HG03045 (cell line): ENCODE data around the gene PLAGL2.
"Not testable (repeated sequence)": the region's sequence is repeated elsewhere in the genome, so short reads cannot be mapped to it uniquely, and the experiment has no call there.

Experiments used
- ATAC-seq: cut with Tn5 transposase; IDR thresholded peaks from one replicate; pipeline ENCODE4 v1.9.1; 2021; ENCODE audit warnings: mild to moderate bottlenecking, moderate library complexity; ENCODE audit not compliant: unreplicated experiment

PLAGL2 gene

DNA sequence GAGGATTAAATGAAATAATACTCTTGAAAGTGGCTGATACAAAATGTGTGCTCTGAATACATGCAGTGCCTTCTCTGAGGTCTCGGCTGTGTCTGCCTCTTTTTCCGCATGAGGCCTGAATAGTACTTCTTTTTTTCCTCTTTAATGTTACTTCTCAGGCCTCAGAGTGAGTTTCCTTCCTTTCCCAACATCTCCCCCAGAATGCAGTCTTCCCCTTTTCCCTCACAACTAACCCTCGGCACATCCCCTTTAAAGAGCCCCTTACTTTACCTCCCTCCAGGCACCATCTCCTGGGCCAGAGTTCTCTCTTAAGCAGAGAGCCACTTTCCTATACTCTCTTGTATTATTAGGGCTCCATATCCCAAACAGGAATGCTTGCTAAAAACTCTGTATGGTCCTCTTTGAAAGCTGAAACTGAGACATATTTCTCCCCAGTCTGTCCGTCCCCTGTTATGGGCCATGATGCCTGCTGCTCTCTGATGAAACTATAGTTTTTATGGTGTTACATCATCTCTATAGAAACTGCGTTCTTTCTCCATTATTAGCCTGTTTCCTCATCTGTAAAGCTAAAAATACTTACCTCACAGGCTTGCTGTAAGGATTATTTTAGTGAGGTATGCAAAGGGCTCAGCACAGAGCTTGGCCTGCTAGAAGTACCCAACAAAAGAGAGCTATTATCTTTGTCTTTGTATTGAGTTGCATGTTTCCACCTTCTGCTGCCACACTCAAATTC is 2.3 kb downstream of the PLAGL2 start:
- no peak for ATAC-seq

DNA sequence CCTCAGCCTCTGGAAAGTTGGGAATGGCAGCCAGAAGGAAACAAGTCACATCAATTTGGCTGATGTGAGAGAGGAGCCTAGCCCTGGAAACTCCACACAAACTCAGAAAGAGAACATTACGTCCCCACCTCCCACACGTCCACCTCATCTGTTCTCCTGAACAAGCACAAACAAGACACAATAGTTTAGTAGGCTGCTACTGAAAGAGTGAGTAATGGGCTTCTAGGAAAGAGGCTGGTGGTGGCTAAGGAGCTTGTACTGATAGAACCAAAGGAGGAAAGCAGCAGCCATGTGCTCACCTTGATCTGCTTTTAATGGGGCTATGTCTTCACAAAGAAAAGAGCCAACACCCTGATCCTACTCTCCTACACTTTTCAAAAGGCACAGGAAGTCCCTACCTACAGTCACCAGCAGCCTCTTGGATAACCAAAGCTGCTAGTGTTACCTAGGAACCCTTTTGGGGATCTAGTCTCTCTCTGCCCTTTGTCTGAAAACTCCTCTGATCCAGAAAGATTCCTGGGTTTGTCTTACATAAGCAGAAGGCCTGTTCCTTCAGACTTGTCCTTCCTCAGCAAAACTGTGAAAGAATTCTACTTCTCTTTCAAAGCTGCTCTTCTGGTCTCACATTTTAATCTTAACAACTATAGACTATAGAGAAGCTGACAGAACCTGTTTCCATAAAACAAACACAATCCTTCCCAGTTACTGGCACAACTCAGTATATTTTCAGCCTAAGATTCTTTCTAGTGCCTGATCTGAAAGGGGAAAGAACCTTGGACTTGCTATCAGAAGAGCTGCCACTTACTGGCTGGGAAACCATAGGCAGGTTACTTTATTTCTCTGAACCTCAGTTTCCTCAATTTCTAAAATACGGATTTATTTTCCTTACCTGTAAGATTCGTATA is 3.1 kb downstream of the PLAGL2 start:
- no peak for ATAC-seq

DNA sequence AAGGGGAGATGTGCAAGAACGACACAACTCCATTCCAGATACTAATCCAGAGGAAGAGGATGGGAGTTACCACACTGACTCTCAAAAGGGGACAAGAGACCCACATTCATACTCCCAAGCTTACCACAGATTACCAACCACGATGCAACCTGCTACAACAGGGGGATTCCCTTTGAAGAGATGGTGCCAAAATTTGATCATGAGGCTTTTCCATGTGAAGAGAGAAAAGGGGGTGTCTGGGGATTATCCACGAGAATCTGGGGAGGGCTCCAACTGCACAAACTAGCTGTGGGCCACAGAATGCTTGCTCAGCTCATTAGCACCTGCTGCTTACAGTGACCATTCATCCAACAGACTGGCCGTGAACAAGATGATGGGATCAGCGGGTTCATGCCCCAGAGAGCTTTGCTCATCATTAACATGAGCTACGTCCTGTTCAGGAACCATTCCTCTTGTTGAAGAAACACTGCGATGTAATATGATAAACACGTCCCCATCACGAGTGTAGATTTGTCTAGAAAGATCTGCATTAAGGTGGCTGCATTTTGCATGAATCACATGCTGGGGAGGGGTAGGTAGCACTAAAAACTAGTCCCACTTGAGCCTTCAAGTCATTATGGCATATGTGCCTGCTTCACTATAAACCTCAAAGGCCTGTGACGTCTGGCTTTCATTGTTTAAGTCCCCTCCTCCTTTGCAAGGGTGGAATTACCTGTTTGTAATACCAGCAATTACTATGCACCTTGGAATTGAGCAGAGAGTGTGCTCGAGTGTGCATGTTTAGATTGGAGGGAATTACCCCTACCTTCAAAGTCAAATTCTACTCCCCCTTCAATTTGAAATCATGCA is 4.0 kb downstream of the PLAGL2 start:
- ATAC-seq: no peak

DNA sequence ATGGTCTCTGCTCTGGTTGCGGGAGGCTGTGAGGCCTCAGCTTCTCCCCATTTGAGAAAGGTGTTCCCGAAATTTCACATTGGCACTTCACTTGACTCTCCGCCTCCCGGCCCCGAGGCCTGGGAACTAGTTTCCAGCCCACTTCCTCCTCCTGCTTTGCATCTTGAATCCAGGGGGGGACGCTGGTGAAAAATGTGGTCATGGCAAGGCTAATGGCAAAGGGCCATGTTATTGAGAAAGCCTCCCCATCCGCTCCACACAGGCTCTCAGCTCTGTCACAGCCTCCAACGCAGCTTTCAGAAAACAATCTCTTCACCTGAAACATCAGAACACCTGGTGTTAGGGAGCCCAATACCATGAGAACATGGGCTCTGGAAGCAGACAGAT is 5.6 kb downstream of the PLAGL2 start:
- no peak for ATAC-seq

DNA sequence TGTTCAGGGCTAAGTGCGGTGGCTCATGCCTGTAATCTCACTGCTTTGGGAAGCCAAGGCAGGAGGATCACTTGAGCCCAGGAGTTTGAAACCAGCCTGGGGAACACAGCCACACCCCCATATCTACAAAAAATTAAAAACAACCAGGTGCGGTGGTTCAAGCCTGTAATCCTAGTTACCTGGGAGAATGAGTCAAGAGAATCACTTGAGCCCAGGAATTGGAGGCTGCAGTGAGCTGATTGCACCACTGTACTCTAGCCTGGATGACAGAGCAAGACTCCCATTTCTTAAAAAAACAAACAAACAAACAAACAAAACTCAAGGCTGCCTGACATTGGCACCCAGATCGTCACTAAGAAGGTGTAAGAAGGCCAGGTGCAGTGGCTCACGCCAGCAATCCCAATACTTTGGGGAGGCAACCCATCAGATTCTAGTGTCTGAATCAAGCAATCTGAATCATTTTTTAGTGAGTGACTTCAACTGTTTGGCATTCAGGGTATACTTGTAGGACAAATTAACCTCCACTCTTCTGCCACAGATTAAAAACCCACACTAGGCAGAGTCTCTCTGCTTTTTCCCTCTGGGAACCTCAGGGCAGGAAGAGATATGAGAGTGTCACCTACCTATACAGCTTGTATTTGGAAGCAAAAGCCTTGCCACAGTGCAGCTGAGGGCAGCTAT is 6.1 kb downstream of the PLAGL2 start:
- ATAC-seq: no peak

DNA sequence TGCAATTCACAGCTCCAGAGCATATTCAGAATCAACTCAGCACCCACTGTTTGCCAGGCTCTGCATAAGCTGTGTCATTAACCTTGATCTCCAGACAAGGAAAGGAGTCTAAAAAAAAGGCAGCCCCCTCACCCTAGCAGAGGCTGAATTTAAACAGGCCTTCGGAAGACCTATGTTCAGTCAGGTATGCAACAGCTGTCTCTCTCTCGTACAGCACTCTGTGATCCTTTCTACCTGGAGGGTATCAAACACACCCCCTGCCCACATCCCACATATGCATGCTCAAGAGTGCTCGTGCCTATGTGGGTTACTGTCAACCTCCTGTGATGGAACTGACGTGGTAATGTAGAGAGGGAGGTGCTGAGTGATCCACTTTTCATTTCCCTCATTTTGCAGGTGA is 8.5 kb downstream of the PLAGL2 start:
- no peak for ATAC-seq

DNA sequence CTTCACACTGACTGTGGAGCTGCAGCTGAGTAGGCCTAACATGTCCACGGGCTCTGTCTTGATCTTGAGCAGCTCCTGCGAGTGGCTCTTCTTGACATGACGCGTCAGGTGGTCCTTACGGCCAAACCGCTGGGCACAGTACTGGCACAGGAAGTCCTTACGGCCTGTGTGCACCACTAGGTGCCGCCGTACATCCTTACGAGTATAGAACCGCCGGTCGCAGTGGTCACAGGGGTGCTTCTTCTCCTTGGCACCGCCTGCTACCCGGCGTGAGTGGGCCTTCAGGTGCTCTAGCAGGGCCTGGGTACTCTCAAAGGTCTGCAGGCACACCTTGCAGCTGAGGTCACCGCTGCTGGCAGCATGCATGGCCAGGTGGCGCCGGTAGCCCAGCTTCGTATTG is 10.4 kb downstream of the PLAGL2 start:
- ATAC-seq: not testable (repeated sequence)

DNA sequence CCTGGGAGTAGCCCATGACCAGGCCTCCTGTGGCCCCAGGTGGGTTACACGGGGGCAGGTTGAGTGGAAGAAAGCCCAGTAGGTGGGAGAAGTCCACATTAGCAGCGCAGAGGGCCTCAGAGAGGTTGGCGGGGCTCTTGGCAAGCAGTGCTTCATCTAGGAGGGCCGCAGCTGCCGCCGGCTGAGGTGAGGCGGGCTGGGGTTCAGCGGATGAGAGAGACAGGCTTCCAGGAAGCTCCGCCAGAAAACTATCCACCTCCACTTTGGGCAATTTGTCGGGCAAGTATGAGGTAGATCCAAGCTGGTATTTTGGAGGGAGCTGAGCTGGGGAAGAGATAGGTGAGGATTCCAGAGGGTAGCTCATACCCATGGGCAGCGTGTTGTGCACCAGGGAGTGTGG is 10.9 kb downstream of the PLAGL2 start:
- ATAC-seq: not testable (repeated sequence)

DNA sequence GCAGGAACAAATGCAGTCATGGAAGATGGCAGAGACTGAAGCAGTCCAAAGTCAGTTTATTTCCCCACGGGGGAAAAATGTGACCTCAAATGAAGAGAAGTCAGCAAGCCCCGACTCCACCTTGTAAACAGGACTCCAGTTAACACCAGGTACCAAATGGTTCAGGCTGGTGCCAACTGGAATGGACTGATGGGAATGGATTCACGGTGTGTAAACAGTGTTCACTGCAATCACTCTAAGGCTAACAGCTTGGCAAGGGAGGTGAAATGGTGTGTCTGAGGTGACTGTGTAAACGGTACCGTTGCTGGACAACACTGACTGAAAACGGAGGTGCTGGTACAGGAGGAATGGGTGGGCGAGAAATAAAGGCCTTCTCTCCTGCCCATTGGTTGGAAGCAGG is 12.0 kb downstream of the PLAGL2 start:
- ATAC-seq: no peak

DNA sequence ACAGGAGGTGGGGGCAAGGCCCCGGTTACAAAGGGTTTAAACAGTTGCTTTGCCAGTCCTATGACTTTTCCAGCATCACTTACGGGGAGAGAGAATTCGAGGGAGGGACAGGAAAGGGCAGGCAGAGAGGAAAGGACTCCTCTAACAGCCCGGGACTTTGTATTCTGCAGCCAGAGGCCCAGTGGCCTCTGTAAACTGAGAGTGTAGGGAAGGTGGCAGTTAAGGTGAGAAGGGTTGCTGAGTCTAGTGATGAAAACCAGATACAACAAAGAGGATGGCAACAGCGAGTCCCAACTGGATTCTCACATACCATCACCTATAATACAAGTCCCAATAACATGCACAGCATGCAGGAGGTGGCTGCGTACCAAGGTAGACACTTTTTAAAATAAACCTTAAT is 13.5 kb downstream of the PLAGL2 start:
- no peak for ATAC-seq

DNA sequence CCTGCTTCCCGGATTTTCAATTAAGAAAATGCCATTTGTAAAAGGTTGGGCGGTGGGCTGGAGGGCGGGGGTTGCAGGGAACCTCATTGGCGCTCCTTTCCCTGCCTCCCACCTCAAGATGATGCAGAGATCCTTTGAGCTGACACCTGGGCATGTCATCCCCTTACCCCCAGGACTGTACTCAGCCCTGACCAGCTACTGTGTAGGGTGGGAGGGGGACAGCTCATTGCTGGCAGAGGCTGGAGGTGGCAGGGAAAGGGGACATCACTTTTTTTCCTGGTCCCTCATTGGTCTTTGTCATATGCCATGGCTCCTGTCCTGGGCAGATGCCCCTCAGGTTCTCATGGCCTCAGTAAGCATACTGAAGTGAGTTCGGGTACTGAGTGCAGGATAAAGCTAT is 14.2 kb downstream of the PLAGL2 start:
- ATAC-seq: not testable (repeated sequence)

DNA sequence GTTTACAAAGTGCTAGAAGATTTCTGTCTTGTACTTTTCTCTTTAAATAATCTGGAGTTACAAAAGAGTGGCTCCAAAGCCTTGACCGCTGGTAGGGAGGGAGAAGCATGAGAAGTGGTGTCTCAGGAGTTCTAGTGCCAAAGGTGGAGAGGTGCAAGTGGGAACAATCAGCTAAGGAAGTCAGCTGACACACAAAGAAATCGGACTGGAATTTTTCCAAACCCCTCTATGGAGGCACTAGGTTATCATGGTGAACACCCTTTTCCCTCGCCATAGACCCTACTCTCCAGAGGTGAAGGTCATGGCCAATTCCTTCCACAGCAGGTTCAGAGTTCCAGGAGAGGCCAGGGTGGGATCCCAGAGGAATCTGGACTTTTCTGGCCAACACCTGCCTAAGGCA is 14.8 kb downstream of the PLAGL2 start:
- no peak for ATAC-seq

DNA sequence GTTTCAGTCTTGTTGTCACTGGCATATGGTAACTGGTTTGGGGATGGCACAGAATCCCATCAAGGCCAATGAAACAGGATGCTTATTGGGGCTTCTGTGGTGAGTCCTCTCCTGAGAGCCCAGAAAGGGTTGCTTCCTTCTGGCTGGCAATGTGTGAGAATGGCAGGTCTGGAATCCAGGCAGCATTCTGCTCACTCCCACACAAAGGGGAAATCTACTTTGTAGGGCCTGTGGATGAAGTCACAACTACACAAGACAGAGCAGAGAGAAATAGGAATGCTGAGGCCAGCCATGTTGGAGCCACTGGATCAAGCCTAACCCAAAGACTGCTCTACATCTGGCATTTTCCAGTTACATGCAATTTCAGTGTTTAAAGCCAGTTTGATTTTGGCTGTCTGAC is 15.7 kb downstream of the PLAGL2 start:
- ATAC-seq: no peak

DNA sequence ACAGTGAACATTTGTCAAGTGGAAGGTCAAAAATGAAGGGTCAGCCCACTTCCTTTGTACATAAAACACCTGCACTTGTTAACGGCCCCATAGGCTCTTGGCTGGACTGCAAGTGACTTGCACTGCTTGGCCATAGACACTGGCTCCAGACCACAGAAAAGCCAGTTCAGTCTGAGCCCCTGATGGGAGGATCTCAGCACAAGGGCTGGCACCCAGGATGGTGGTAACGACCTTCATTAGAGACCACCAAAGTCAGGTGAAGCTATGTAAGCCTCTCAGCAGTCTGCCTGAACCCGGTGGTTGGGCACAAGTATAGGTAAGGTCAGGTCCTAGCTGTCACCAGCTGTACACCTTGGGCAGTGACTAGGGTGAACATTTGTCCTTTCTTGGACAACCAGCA is 16.1 kb downstream of the PLAGL2 start:
- ATAC-seq: no peak

DNA sequence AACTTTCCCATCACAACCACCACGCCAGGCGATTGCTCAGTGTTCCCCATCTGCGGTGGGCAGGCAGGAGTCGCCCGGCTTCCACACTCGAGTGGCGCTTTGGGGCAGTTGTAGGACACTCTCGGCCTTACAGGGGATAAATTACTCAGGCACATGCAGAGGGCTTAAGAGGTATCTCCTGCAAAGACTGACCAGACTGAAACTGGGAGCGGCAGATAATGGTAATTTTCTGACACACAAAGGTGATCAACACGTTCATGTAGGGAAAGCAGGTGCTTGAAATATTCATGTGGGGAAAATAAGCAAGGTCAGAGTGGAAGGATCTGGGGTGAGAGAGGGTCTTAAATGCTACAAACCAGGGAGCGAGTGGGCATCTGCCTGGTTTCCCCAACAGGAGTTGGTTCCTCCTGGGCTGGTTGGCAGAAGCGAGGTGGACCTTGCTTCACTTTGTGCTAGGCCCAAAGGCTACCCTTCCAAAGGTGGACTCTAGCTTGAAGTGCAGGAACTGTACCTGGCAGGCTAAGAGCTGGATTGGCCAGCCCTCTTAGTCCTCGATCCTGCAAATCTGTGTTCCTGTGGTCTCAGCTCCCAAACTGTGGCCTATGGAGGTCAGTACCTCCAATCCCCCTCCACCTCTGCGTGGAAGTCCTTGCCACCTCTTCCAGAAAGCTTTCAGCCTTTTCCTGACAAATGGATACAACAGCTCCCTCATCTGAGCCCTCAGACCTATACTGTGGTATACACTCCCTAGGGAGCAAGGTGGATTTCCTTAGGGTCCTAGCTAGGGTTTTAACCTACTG is 16.7 kb downstream of the PLAGL2 start:
- ATAC-seq: no peak

DNA sequence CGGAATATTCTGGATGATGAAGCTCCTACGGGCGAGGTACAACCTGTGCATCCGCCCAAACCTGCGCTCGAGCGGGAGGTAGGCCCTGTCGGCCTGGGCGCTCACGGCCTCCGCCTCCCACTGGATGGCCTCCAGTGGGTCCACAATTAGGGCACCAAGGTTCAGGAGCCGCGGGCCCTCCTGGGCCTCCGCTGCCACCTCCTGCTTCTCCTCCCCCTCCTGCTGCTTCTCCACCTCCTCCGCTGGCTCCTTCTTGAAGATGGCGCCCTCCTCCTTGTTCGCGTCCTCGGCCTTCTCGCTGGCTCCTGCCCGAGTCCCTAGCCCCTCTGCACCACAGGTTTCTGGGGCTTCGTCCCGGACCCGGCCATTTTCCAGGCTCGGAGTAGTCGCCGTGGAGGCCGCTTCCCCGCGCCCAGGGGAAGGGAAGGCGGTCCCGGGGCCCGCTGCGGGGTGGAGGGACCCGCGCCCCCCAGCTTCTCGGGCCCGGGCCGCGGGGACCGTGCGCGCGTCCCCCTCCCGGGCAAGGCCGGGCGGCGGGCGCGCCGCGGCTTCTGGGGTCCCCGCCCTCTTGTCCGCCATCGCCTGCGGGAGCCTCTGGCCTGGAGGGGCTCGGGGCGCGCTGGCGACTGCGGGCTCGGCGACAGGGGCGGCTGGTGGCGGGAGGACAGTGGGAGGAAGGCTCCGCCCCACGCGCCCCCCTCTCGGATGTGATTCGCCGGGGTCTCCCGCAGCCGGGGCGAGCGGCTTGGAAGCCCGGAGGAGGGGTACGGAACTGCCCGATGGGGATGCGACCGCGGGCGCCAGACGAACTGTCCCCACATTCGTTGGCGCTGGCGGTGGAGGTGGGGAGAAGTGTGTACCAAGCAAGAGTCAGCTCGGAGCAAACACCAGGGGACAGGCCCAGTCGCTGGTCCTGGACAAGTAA is 17.6 kb downstream of the PLAGL2 start:
- no peak for ATAC-seq

DNA sequence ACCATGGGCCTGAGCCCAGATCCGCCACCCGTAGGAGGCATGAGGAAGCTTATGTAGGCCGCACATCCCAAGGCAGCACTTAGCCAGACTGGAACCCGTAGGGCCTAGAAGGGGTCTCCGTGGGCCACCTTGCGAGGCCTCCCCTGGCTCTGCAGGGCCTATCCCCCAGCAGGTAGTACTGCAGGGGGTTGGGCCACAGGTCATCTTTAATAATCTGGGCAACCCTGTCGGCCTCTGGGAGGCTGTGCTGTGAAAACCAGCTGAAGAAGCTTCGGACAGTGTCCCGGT is 18.5 kb downstream of the PLAGL2 start:
- ATAC-seq: no peak

DNA sequence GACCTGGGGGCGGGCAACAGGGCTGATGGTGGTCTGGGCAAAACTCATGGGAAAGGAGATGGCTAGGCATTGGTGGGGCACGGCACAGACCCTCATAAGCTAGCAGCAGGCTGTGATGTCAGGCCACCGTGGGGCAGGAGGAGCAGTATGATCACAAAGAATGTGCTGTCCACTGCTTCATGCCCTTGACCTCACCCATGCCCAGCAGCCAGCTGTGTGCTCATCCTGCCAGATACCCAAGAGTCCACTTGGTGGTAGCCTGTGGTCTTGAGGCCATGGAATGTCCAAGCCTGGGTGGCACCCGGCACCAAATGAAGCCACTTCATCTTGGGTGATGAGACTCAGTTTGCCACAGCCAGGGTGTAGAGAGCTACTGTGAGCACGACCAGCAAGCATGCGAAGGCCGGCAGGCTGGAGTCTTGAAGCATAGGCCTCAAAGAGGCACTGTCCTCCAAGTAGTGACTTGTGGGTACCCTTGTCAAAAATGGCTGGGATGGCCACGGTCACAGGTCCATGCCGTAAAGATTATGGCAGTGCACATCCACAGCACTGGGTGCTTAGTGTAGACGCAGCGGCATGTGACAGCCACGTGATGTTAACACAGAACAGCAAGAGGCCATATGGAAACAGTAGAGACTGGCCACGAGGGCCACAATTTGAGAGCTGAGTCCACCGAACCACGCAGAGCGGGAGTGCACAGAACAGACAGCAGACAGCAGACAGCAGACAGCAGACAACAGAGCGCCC is 19.0 kb downstream of the PLAGL2 start:
- no peak for ATAC-seq
